Loucy (cell line): Measurements from ENCODE around the gene TRPM7.
A peak's percentile ranks its signal among the peaks of the same experiment; 100 is the strongest.

Source experiments
- H2AFZ ChIP-seq: fragments of 200-600 bp; sonication (generic); 2 replicates; pipeline ENCODE4 v1.6.0; 2016; ENCODE audit warnings: antibody characterized with exemption, mild to moderate bottlenecking, low read length, moderate library complexity
- H3F3A ChIP-seq: fragments of 200-600 bp; 2 replicates; pipeline ENCODE4 v1.6.0; 2016; ENCODE audit warnings: antibody characterized with exemption, low read depth, mild to moderate bottlenecking
- H3K27me3 ChIP-seq: fragments of 200-600 bp; sonication (generic); 2 replicates; pipeline ENCODE4 v1.6.1; 2014; ENCODE audit warnings: low read length, mild to moderate bottlenecking; ENCODE audit not compliant: insufficient read depth, poor library complexity, severe bottlenecking
- H3K36me3 ChIP-seq: fragments of 200-600 bp; sonication (generic); 2 replicates; pipeline ENCODE4 v1.6.1; 2016; ENCODE audit warnings: low read length; ENCODE audit not compliant: insufficient read depth
- H3K4me1 ChIP-seq: fragments of 200-600 bp; sonication (generic); 2 replicates; pipeline ENCODE4 v1.5.1; 2014; ENCODE audit warnings: low read length, mild to moderate bottlenecking; ENCODE audit not compliant: insufficient read depth, poor library complexity, severe bottlenecking
- H3K4me2 ChIP-seq: fragments of 200-600 bp; sonication (generic); 2 replicates; pipeline ENCODE4 v1.6.0; 2014; ENCODE audit warnings: antibody characterized with exemption, low read length, low read depth, mild to moderate bottlenecking; ENCODE audit not compliant: poor library complexity, severe bottlenecking
- H3K4me3 ChIP-seq: fragments of 200-600 bp; sonication (generic); 2 replicates; pipeline ENCODE4 v1.5.1; 2014; ENCODE audit warnings: low read length, mild to moderate bottlenecking, mixed read lengths; ENCODE audit not compliant: poor library complexity, severe bottlenecking
- H3K79me2 ChIP-seq: fragments of 200-600 bp; sonication (generic); 2 replicates; pipeline ENCODE4 v1.6.1; 2014; ENCODE audit warnings: low read length; ENCODE audit not compliant: insufficient read depth
- H3K9ac ChIP-seq: fragments of 200-600 bp; sonication (generic); 2 replicates; pipeline ENCODE4 v1.6.0; 2014; ENCODE audit warnings: mild to moderate bottlenecking, low read depth, low read length, moderate library complexity; ENCODE audit not compliant: poor library complexity, severe bottlenecking
- H3K9me2 ChIP-seq: fragments of 200-600 bp; sonication (generic); replicated peaks from 2 replicates; pipeline ENCODE4 v1.6.1; 2016; ENCODE audit warnings: low read depth, low read length, mixed read lengths
- H3K9me3 ChIP-seq: fragments of 200-600 bp; sonication (generic); 2 replicates; pipeline ENCODE4 v1.6.1; 2014; ENCODE audit warnings: mild to moderate bottlenecking, antibody characterized with exemption, low read length, low read depth; ENCODE audit not compliant: insufficient read depth
- H4K20me1 ChIP-seq: fragments of 200-600 bp; sonication (generic); 2 replicates; pipeline ENCODE4 v1.6.0; 2014; ENCODE audit warnings: antibody characterized with exemption, low read length, mild to moderate bottlenecking; ENCODE audit not compliant: insufficient read depth, poor library complexity, severe bottlenecking
- EZH2phosphoT487 ChIP-seq: fragments of 200-600 bp; IDR thresholded peaks from 2 replicates; pipeline ENCODE4 v1.6.1; 2018; ENCODE audit warnings: antibody characterized with exemption, mild to moderate bottlenecking, moderate library complexity, borderline replicate concordance
- TF ChIP-seq, protein P1 (sequence below): fragments of 200-600 bp; sonication (generic); conservative IDR thresholded peaks from 2 replicates; pipeline ENCODE4 v1.5.1; 2014; ENCODE audit warnings: mild to moderate bottlenecking, antibody characterized with exemption, low read length

The TRPM7 gene

GRCh38 chr15:50685976-50686468, 575 bp downstream of the TRPM7 start:
- Histone ChIP-seq H3F3A (no peaks in the 10 kb centered on the region), H3K9me2 (no peaks in the 10 kb centered on the region), H2AFZ (peak overlapping the region; percentile 98), H3K9me3 (no peaks in the 10 kb centered on the region), H3K79me2 (peaks cover 68% of the 10 kb centered on the region), H3K27me3 (no peaks in the 10 kb centered on the region), H3K36me3 (no peaks in the 10 kb centered on the region), H3K4me2 (peak overlapping the region; percentile 90), H4K20me1 (peaks cover 54% of the 10 kb centered on the region), H3K4me3 (peak overlapping the region; percentile 90), H3K4me1 (peaks cover 46% of the 10 kb centered on the region), H3K9ac (peak overlapping the region; percentile 90)
- TF ChIP-seq, protein P1, sequence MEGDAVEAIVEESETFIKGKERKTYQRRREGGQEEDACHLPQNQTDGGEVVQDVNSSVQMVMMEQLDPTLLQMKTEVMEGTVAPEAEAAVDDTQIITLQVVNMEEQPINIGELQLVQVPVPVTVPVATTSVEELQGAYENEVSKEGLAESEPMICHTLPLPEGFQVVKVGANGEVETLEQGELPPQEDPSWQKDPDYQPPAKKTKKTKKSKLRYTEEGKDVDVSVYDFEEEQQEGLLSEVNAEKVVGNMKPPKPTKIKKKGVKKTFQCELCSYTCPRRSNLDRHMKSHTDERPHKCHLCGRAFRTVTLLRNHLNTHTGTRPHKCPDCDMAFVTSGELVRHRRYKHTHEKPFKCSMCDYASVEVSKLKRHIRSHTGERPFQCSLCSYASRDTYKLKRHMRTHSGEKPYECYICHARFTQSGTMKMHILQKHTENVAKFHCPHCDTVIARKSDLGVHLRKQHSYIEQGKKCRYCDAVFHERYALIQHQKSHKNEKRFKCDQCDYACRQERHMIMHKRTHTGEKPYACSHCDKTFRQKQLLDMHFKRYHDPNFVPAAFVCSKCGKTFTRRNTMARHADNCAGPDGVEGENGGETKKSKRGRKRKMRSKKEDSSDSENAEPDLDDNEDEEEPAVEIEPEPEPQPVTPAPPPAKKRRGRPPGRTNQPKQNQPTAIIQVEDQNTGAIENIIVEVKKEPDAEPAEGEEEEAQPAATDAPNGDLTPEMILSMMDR: no peak
- TF ChIP-seq EZH2phosphoT487: no peak

- no peaks in the 10 kb centered on the region for H3K9me2 ChIP-seq
- H3K9me3 ChIP-seq: no peaks in the 10 kb centered on the region
- no peaks in the 10 kb centered on the region for H3F3A ChIP-seq
- H3K9ac ChIP-seq: peak overlapping the region; percentile 90
- no peak for TF ChIP-seq EZH2phosphoT487
- TF ChIP-seq, protein P1: 0 out of 2 replicates have a peak, but pooled peaks have one; percentile 8
- H4K20me1 ChIP-seq: peaks cover 60% of the 10 kb centered on the region
- peak overlapping the region; percentile 90 for H3K4me3 ChIP-seq
- no peak overlapping the region for H2AFZ ChIP-seq
- H3K36me3 ChIP-seq: no peaks in the 10 kb centered on the region
- peaks cover 51% of the 10 kb centered on the region for H3K4me1 ChIP-seq
- H3K4me2 ChIP-seq: peak overlapping the region; percentile 90
- H3K79me2 ChIP-seq: peaks cover 74% of the 10 kb centered on the region
- H3K27me3 ChIP-seq: no peaks in the 10 kb centered on the region
Observed at GRCh38 chr15:50685191-50685975, 1.2 kb downstream of the TRPM7 start.

GRCh38 chr15:50681467-50681866, 5.1 kb downstream of the TRPM7 start:
- H3K4me2 ChIP-seq: peak overlapping the region; percentile 90
- TF ChIP-seq, protein P1: no peak
- no peak for TF ChIP-seq EZH2phosphoT487
- no peaks in the 10 kb centered on the region for H3K36me3 ChIP-seq
- no peaks in the 10 kb centered on the region for H3F3A ChIP-seq
- no peaks in the 10 kb centered on the region for H3K9me2 ChIP-seq
- no peak overlapping the region for H2AFZ ChIP-seq
- H3K79me2 ChIP-seq: peaks cover 99% of the 10 kb centered on the region
- peaks cover 45% of the 10 kb centered on the region for H3K4me1 ChIP-seq
- peaks cover 86% of the 10 kb centered on the region for H4K20me1 ChIP-seq
- peak overlapping the region; percentile 38 for H3K4me3 ChIP-seq
- peak overlapping the region; percentile 19 for H3K9ac ChIP-seq
- no peaks in the 10 kb centered on the region for H3K9me3 ChIP-seq
- no peaks in the 10 kb centered on the region for H3K27me3 ChIP-seq
